Stimulated activated effector memory CD8-positive, alpha-beta T cell treated with anti-CD3 and anti-CD28 coated beads, Interleukin-12 subunit alpha, Interleukin-12 subunit beta, amount 100 ng/mL, for 72 hours (primary cell): ENCODE results near the gene ELFN2.

Source experiments
- ATAC-seq: fragments of 150-1000 bp; cut with Tn5 transposase; 2 replicates; pipeline ENCODE4 v1.10.0; 2021
- DNase-seq, 2 donors: peaks; one replicate each; pipeline ENCODE4 v3.0.0; 2021 to 2022; ENCODE audit warnings: low spot score in 2 of 2
- H3K27ac Mint-ChIP-seq: one replicate; pipeline ENCODE4 v1.8.0; 2022; ENCODE audit warnings: mild to moderate bottlenecking, mixed read lengths
- H3K36me3 Mint-ChIP-seq: one replicate; pipeline ENCODE4 v1.8.0; 2022; ENCODE audit warnings: mild to moderate bottlenecking, mixed read lengths
- H3K4me1 Mint-ChIP-seq: one replicate; pipeline ENCODE4 v1.8.0; 2022; ENCODE audit warnings: mixed read lengths
- H3K4me3 Mint-ChIP-seq: one replicate; pipeline ENCODE4 v1.8.0; 2022; ENCODE audit warnings: mild to moderate bottlenecking, mixed read lengths
- H3K9me3 Mint-ChIP-seq: one replicate; pipeline ENCODE4 v1.8.0; 2022; ENCODE audit warnings: mixed read lengths

Gene ELFN2

GRCh38 chr22:37377138-37377537, 50.1 kb downstream of the ELFN2 start:
- Mint-ChIP-seq H3K36me3 (no peaks in the 10 kb centered on the region), H3K9me3 (no peaks in the 10 kb centered on the region), H3K4me3 (no peak overlapping the region), H3K27ac (no peak overlapping the region), H3K4me1 (no peaks in the 10 kb centered on the region)
- ATAC-seq (no peak), DNase-seq (no peak)

GRCh38 chr22:37376643-37377042, 50.6 kb downstream of the ELFN2 start:
- no peak for ATAC-seq
- no peaks in the 10 kb centered on the region for H3K36me3 Mint-ChIP-seq
- no peaks in the 10 kb centered on the region for H3K4me1 Mint-ChIP-seq
- DNase-seq: no peak
- no peak overlapping the region for H3K4me3 Mint-ChIP-seq
- H3K27ac Mint-ChIP-seq: no peak overlapping the region
- H3K9me3 Mint-ChIP-seq: no peaks in the 10 kb centered on the region

DNA sequence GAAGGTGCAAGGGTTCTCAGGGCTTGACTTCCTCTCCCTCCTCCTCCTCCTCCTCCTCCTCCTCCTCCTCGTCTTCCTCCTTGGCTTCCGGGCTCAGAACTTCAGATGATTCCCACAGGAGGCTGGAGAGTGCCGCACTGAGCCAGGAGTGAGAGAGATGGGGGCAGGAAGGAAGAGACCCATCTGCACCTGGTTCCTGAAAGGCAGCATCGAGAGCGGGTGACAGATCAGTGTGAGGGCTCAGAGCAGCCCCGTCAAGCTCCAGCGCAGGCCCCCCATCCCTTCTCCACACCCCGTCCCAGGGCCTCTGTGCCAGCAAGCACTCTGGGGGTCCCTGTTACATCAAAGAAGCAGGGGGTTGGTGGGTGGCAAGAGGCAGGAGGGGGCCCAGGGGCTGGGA, 51.5 kb downstream of the ELFN2 start:
- ATAC-seq (no peak), DNase-seq (no peak)
- no peak overlapping the region for H3K4me3 Mint-ChIP-seq
- H3K27ac Mint-ChIP-seq: no peak overlapping the region
- H3K36me3 Mint-ChIP-seq: no peaks in the 10 kb centered on the region
- H3K9me3 Mint-ChIP-seq: no peaks in the 10 kb centered on the region
- no peaks in the 10 kb centered on the region for H3K4me1 Mint-ChIP-seq

GRCh38 chr22:37374571-37374970, 52.7 kb downstream of the ELFN2 start:
- DNase-seq: no peak
- no peaks in the 10 kb centered on the region for H3K4me1 Mint-ChIP-seq
- H3K9me3 Mint-ChIP-seq: no peaks in the 10 kb centered on the region
- no peak for ATAC-seq
- no peaks in the 10 kb centered on the region for H3K36me3 Mint-ChIP-seq
- H3K4me3 Mint-ChIP-seq: no peak overlapping the region
- no peak overlapping the region for H3K27ac Mint-ChIP-seq

GRCh38 chr22:37373451-37373850, 53.8 kb downstream of the ELFN2 start:
- ATAC-seq (no peak), DNase-seq (no peak)
- Mint-ChIP-seq H3K36me3 (no peaks in the 10 kb centered on the region), H3K4me3 (no peak overlapping the region), H3K9me3 (no peaks in the 10 kb centered on the region), H3K4me1 (no peaks in the 10 kb centered on the region), H3K27ac (no peak overlapping the region)

DNA sequence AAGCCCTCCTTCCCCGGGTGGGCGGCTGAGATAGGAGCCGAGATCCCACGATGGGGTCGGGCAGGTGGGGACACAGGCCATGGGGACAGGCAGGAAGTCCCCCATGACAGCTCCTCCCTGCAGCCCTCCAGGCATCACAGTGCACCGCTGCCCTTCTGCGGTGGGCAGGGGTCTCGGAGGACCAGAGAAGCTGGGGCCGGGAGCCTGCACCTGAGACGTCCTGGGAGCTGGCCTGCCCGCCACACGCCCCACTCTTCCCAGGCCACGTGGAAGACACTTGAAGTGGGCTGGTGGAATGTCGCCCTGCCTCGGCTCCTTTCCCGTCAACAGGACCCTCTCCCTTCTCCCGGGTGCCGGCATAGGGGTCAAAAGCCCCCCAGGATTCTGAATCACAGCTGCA, 55.4 kb downstream of the ELFN2 start:
- Mint-ChIP-seq H3K9me3 (no peaks in the 10 kb centered on the region), H3K27ac (no peak overlapping the region), H3K4me3 (no peak overlapping the region), H3K4me1 (no peaks in the 10 kb centered on the region), H3K36me3 (no peaks in the 10 kb centered on the region)
- ATAC-seq (no peak), DNase-seq (no peak)

- H3K4me1 Mint-ChIP-seq: no peaks in the 10 kb centered on the region
- no peaks in the 10 kb centered on the region for H3K36me3 Mint-ChIP-seq
- H3K27ac Mint-ChIP-seq: no peak overlapping the region
- no peak overlapping the region for H3K4me3 Mint-ChIP-seq
- DNase-seq (no peak), ATAC-seq (no peak)
- no peaks in the 10 kb centered on the region for H3K9me3 Mint-ChIP-seq
Observed at GRCh38 chr22:37371491-37371890, 55.8 kb downstream of the ELFN2 start.

DNA sequence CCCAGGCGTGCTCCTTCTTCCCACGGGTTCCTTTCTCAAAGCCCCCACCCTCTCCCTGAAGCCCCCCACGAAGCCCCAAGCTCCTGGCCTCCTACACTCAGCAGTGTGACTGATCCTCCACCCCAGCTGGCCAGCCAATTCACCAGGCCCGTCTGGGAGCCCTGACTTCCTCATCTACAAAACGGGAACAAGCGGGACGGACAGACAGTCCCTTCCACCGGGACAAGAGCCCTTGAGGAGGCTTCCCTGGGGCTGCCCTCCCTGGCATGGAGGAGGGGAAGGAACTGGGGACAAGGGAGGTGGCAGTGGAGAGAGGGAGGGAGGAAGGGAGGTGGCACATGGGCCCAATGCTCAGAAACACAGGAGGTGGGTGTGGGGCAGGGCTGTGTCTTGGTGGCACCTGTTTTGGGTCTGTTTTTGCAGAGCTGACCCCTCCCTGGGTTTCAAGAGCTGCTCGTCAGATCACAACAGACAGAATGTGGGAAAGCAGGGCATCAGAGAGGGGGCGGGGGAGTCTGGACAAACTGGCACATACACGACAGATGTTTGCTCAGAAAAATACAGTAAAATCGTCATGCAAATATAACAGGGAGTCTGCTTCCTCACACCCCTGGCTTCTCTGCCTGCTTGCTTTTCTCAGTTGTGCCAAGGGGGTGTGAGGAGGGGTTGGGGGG, 56.8 kb downstream of the ELFN2 start:
- DNase-seq (no peak), ATAC-seq (no peak)
- no peaks in the 10 kb centered on the region for H3K9me3 Mint-ChIP-seq
- no peaks in the 10 kb centered on the region for H3K4me1 Mint-ChIP-seq
- no peaks in the 10 kb centered on the region for H3K36me3 Mint-ChIP-seq
- no peak overlapping the region for H3K4me3 Mint-ChIP-seq
- H3K27ac Mint-ChIP-seq: peak overlapping the region; percentile 23

DNA sequence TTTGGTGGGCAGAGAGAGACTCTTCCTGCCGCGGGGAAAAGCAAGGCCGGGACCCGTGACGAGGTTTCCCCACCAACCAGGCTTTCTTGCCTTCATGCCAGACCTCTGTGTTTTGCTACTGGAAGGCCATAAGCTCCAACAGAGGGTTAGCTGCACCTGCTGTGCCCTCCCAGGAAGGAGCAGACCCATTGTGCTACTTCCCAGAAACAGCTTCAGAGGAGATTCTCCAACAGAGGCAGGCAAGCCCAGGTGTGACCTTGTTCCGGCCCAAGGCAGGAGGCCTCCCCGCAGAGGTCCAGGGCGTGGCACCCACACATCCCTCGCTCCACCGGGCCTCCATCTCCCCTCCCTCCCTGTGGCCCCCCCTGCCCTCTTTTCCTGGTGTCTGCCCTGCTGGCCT, 57.8 kb downstream of the ELFN2 start:
- ATAC-seq: no peak

DNA sequence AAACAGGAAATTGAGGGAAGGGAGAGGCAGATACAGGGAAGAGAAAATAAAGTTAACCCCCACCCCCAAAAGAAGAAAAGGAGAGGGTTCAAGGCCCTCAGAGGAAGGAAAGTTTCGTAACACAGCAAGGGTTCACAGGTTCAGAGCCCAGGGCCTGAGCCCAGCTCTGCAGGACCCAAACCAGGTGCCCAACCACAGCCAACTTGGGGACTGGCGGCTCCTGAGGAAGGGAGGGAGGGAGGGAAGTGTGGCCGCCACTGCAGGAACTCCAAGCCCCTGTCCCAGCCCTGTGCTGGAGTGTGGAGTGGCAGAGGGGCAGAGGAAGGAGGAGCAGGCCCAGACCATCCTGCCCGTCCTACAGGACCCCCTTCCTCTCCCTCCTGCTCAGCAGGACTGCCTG, 59.2 kb downstream of the ELFN2 start:
- no peak overlapping the region for H3K27ac Mint-ChIP-seq
- ATAC-seq: no peak
- H3K9me3 Mint-ChIP-seq: no peaks in the 10 kb centered on the region

More for the DNA sequence above, 57.8 kb downstream of the ELFN2 start:
- Mint-ChIP-seq H3K27ac (no peak overlapping the region), H3K36me3 (no peaks in the 10 kb centered on the region), H3K4me1 (no peaks in the 10 kb centered on the region), H3K4me3 (no peak overlapping the region), H3K9me3 (no peaks in the 10 kb centered on the region)
- no peak for DNase-seq

GRCh38 chr22:37366601-37367000, 60.7 kb downstream of the ELFN2 start:
- no peak for DNase-seq
- no peak overlapping the region for H3K27ac Mint-ChIP-seq
- no peaks in the 10 kb centered on the region for H3K9me3 Mint-ChIP-seq
- H3K4me3 Mint-ChIP-seq: no peak overlapping the region
- no peak for ATAC-seq
- no peaks in the 10 kb centered on the region for H3K36me3 Mint-ChIP-seq
- peaks cover 2% of the 10 kb centered on the region for H3K4me1 Mint-ChIP-seq

More for the DNA sequence above, 59.2 kb downstream of the ELFN2 start:
- no peaks in the 10 kb centered on the region for H3K4me1 Mint-ChIP-seq
- DNase-seq: no peak
- no peak overlapping the region for H3K4me3 Mint-ChIP-seq
- no peaks in the 10 kb centered on the region for H3K36me3 Mint-ChIP-seq

- no peak overlapping the region for H3K27ac Mint-ChIP-seq
- no peaks in the 10 kb centered on the region for H3K9me3 Mint-ChIP-seq
- DNase-seq (no peak), ATAC-seq (no peak)
- H3K4me1 Mint-ChIP-seq: peaks cover 4% of the 10 kb centered on the region
- H3K36me3 Mint-ChIP-seq: no peaks in the 10 kb centered on the region
- H3K4me3 Mint-ChIP-seq: no peak overlapping the region
Observed at GRCh38 chr22:37365950-37366349, 61.3 kb downstream of the ELFN2 start.

DNA sequence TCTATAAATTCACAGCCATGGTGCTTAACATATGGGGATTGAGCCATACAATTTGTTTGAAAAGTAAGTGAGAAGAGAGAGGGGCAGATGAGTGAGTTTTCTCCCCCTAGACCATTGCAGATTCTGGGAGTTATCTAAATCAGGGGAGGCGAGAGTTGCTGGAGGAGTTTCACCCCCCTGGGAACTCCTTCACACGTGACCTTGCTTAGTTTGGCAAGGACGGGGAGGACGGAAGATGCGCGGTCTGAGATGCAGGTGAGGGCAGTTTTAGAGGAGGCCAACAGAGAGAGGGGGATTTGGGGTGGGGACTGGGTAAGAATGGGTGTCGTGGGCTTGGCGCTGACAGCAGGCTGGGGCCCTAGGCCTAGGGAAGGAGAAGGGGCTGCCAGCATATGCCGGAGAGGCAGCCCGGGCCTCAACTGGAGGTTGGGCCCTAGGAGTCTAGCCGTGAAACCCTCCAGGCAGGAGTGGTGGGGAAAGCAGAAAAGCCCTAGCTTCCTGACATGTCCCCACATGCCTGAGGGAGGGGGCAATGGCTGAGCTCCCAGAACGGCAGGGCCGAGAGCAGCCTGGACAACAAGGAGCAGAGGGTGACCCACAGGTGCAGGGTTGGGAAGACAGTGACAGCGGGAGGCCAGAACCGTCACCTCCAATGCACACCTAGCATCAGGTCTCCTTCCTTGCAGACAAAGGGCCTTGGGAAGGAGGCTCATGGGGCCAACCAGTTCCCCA, 63.9 kb downstream of the ELFN2 start:
- H3K36me3 Mint-ChIP-seq: no peaks in the 10 kb centered on the region
- H3K4me1 Mint-ChIP-seq: peaks cover 4% of the 10 kb centered on the region
- DNase-seq (no peak), ATAC-seq (no peak)
- no peak overlapping the region for H3K4me3 Mint-ChIP-seq
- no peaks in the 10 kb centered on the region for H3K9me3 Mint-ChIP-seq
- H3K27ac Mint-ChIP-seq: peak overlapping the region; percentile 15

- H3K27ac Mint-ChIP-seq: peak overlapping the region; percentile 15
- DNase-seq (no peak), ATAC-seq (no peak)
- peaks cover 4% of the 10 kb centered on the region for H3K4me1 Mint-ChIP-seq
- no peaks in the 10 kb centered on the region for H3K36me3 Mint-ChIP-seq
- H3K4me3 Mint-ChIP-seq: no peak overlapping the region
- no peaks in the 10 kb centered on the region for H3K9me3 Mint-ChIP-seq
Observed at GRCh38 chr22:37362621-37363020, 64.7 kb downstream of the ELFN2 start.

- no peak for ATAC-seq
- DNase-seq: no peak
- H3K27ac Mint-ChIP-seq: no peak overlapping the region
- H3K36me3 Mint-ChIP-seq: no peaks in the 10 kb centered on the region
- H3K9me3 Mint-ChIP-seq: no peaks in the 10 kb centered on the region
- no peak overlapping the region for H3K4me3 Mint-ChIP-seq
- peaks cover 4% of the 10 kb centered on the region for H3K4me1 Mint-ChIP-seq
Observed at GRCh38 chr22:37358917-37359316, 68.4 kb downstream of the ELFN2 start.

DNA sequence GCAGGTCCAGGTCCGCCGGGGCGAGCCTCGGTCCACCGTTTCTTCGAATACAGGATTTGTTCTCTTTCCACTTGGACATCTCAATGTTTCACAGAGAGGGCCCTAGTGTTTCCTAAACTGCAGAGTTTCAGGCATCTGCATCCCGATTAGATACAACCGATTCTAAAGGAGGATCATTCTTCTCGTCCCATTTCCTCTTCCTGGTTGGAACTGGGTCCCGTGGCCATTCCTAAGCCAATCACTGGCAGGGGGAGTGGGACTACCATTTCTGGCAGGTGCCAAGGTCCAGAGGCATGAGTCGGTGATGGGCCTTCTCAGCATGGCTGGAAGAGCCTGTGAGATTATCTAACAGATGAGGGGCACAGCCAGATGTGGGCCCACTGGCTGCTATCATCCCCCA, 68.9 kb downstream of the ELFN2 start:
- DNase-seq (no peak), ATAC-seq (no peak)
- H3K4me1 Mint-ChIP-seq: peaks cover 4% of the 10 kb centered on the region
- H3K4me3 Mint-ChIP-seq: no peak overlapping the region
- H3K27ac Mint-ChIP-seq: no peak overlapping the region
- H3K36me3 Mint-ChIP-seq: no peaks in the 10 kb centered on the region
- H3K9me3 Mint-ChIP-seq: no peaks in the 10 kb centered on the region
